NCI-H524 (cell line): Measurements from ENCODE around the gene CASP12.
"Not testable (repeated sequence)": the region's sequence is repeated elsewhere in the genome, so short reads cannot be mapped to it uniquely, and the experiment has no call there.

Experiments
- DNase-seq, 2 experiments: peaks; one replicate each; lab custom pipeline; 2025; lab: John Stamatoyannopoulos, UW

Gene CASP12

GRCh38 chr11:104897891-104898684, at the start of gene CASP12:
Gene CASP12 (minus strand): TSS chr11:104898460.
- DNase-seq = no peak

GRCh38 chr11:104946907-104947306, 48.6 kb upstream of the CASP12 start:
- DNase-seq = peak; percentile 25 to 26

- no peak for DNase-seq
Observed at GRCh38 chr11:104944076-104944475, 45.8 kb upstream of the CASP12 start.

- DNase-seq = no peak
Observed at GRCh38 chr11:104943561-104943960, 45.3 kb upstream of the CASP12 start.

GRCh38 chr11:104934594-104934993, 36.3 kb upstream of the CASP12 start:
- no peak for DNase-seq

DNA sequence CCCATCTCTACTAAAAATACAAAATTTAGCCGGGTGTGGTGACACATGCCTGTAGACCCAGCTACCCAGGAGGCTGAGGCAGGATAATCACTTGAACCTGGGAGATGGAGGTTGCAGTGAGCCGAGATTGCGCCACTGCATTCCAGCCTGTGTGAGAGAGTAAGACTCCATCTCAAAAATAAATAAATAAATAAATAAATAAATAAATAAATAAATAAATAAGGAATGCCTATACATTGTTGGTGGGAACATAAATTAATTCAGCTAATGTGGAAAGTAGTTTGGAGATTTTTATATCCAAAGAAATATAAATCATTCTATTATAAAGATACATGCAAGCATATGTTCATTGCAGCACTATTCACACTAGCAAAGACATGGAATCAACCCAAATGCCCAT, 35.8 kb upstream of the CASP12 start:
- DNase-seq = not testable (repeated sequence)

DNA sequence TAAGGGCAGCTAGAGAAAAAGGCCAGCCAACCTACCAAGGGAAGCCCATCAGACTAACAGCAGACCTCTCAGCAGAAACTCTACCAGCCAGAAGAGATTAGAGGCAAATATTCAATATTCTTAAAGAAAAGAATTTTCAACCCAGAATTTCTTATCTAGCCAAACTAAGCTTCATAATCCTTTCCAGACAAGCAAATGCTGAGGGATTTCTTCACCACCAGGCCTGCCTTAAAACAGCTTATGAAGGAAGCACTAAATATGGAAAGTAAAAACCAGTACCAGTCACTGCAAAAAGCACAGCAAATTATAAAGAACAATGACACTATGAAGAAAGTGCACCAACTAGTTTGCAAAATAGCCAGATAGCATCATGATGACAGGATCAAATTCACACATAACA, 30.6 kb upstream of the CASP12 start:
- no peak for DNase-seq

- no peak for DNase-seq
Observed at GRCh38 chr11:104926771-104927611, 28.7 kb upstream of the CASP12 start.

- no peak for DNase-seq
Observed at GRCh38 chr11:104925850-104926249, 27.6 kb upstream of the CASP12 start.

- no peak for DNase-seq
Observed at GRCh38 chr11:104918113-104918824, 20.0 kb upstream of the CASP12 start.

- no peak for DNase-seq
Observed at GRCh38 chr11:104917271-104918112, 19.2 kb upstream of the CASP12 start.

GRCh38 chr11:104916442-104916841, 18.2 kb upstream of the CASP12 start:
- DNase-seq = no peak

DNA sequence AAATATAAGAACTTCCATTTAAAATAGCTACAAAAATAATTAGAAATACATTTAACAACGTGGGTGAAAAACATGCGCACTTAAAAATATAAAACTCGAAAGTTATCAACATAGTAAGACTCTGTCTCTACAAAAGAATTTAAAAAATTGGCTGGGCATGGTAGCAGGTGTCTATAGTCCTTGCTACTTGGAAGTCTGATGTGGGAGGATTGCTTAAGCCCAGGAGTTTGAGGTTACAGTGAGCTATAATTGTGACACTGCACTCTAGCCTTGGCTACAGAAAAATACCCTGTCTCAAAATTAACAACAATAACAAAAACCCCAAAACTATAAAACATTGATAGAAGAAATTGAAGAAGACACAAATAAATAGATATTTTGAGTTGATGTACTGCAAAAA, 13.8 kb upstream of the CASP12 start:
- no peak for DNase-seq

GRCh38 chr11:104908186-104908531, 9.9 kb upstream of the CASP12 start:
- no peak for DNase-seq

- peak in 1 of 2 experiments; percentile 52 for DNase-seq
Observed at GRCh38 chr11:104907521-104908185, 9.4 kb upstream of the CASP12 start.

DNA sequence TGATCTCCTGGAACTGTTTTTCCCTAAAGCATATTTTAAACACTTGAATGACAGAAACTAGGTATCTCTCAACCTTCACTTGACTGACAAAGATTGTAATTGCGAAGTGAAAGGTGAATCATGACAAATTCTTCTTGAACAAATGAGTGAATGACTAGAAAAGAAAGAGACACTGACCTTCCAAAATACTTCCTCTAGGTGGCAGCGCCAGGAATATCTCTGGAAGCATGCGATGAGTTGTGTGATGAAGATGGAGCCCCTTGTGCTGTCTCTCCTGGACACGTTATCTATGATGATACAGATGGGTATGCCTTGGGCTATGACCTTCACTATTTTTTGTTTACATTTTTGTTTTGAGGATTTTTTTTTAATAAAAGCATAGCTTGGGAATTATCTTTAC, 7.0 kb upstream of the CASP12 start:
- DNase-seq = peak in 1 of 2 experiments; percentile 19

DNA sequence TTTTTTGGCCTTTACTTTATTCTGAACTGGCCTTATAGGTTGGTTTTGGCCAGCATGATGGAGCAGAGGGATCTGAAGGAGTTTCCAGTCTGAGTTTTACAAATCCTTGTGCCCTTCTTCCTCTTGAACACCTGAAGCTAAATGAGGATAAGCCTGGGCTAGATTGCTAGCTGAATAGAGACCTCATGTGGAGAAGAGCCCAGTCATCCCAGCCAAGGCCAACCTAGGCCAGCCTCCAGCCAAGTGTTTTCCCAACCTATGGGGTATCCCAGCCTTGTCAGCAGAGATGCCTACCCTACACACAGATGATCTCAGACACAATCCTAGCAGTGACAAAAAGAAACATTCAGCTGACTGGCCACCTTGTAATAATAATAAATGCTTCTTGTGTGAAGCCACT, 966 bp upstream of the CASP12 start:
- DNase-seq = no peak

GRCh38 chr11:104898685-104899013, 389 bp upstream of the CASP12 start:
- no peak for DNase-seq

- DNase-seq = no peak
Observed at GRCh38 chr11:104895634-104896033, 2.6 kb downstream of the CASP12 start.

GRCh38 chr11:104893876-104894275, 4.4 kb downstream of the CASP12 start:
- no peak for DNase-seq
